ENCODE data around the gene FAM25G.
"Not testable (repeated sequence)": the region's sequence is repeated elsewhere in the genome, so short reads cannot be mapped to it uniquely, and the experiment has no call there.

DNA sequence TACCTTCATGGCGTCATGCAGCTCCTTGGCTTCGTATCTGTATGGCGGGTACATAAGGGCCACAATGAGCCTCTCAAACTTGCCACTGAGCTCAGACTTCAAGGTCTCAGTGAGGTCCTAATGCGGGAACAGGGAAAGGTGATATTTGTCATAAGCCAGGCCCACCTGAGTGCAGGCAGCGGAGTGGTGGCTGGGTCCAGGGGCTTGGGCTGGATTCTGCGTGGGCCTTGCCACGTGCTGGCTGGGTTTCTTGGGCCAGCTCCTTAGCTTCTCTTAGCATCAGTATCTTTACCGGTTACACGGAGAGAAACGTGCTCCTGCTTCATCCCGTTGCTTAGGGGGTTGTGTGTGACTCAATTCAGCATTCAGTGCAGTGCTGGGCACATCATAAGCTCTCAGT lies 14.4 kb downstream of the FAM25G start:
- TF ChIP-seq, protein P1, sequence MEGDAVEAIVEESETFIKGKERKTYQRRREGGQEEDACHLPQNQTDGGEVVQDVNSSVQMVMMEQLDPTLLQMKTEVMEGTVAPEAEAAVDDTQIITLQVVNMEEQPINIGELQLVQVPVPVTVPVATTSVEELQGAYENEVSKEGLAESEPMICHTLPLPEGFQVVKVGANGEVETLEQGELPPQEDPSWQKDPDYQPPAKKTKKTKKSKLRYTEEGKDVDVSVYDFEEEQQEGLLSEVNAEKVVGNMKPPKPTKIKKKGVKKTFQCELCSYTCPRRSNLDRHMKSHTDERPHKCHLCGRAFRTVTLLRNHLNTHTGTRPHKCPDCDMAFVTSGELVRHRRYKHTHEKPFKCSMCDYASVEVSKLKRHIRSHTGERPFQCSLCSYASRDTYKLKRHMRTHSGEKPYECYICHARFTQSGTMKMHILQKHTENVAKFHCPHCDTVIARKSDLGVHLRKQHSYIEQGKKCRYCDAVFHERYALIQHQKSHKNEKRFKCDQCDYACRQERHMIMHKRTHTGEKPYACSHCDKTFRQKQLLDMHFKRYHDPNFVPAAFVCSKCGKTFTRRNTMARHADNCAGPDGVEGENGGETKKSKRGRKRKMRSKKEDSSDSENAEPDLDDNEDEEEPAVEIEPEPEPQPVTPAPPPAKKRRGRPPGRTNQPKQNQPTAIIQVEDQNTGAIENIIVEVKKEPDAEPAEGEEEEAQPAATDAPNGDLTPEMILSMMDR (IDR thresholded peaks at IDR 0.05 in 2 of 3, conservative IDR thresholded peaks at IDR 0.05 in 1 of 3; ENCODE audit: insufficient read depth in 2 of 3, low read depth in 1 of 3, low read length in 3 of 3): not testable (repeated sequence)
- TF ChIP-seq MTA2 (IDR thresholded peaks at IDR 0.05; ENCODE audit: low read depth); SMC3 (conservative IDR thresholded peaks at IDR 0.05; ENCODE audit: insufficient read depth, low read depth, low read length); HDAC6 (IDR thresholded peaks at IDR 0.05; ENCODE audit: low read depth, low read length); CREB5 (CRISPR knock-in tag; IDR thresholded peaks at IDR 0.05); KAT7 (CRISPR knock-in tag; IDR thresholded peaks at IDR 0.05; ENCODE audit: borderline replicate concordance); ZNF512 (tag; IDR thresholded peaks at IDR 0.05); MAFK (IDR thresholded peaks at IDR 0.05; ENCODE audit: low read length); PREB (CRISPR knock-in tag; IDR thresholded peaks at IDR 0.05); JUND (IDR thresholded peaks at IDR 0.05; ENCODE audit: borderline replicate concordance, low read depth, low read length); JUND (tag; IDR thresholded peaks at IDR 0.05; ENCODE audit: borderline replicate concordance, low read depth, low read length); ZNF124 (CRISPR knock-in tag; IDR thresholded peaks at IDR 0.05); MXI1 (IDR thresholded peaks at IDR 0.05; ENCODE audit: low read depth, low read length); THAP7 (CRISPR knock-in tag; IDR thresholded peaks at IDR 0.05): not testable (repeated sequence)

Measured in K562 (cell line).